Transverse colon (tissue), 4 donors: ENCODE data around the gene RASAL1. TPM values are rescaled to one million over a fixed set of nuclear protein-coding genes. Genes with fewer than 3 reads are reported as not detected.

ENCODE experiments used
- DNase-seq: peaks from one replicate; pipeline ENCODE4 v3.0.0-alpha.2; 2019
- H3K27ac ChIP-seq, 4 donors: fragments of 200-600 bp; sonication (generic); 2 replicates each; pipeline ENCODE4 v1.5.1; 2016 to 2018; ENCODE audit warnings: inconsistent platforms in 4 of 4
- H3K27me3 ChIP-seq: fragments of 200-600 bp; sonication (generic); 2 replicates; pipeline ENCODE4 v1.5.1; 2017; ENCODE audit warnings: inconsistent platforms
- H3K36me3 ChIP-seq, 4 donors: fragments of 200-600 bp; sonication (generic); 2 replicates each; pipeline ENCODE4 v1.5.1; 2017 to 2019; ENCODE audit warnings: inconsistent platforms in 4 of 4
- H3K4me1 ChIP-seq, 4 donors: fragments of 200-600 bp; sonication (generic); 2 replicates each; pipeline ENCODE4 v1.5.1; 2017 to 2020; ENCODE audit warnings: inconsistent platforms in 4 of 4
- H3K4me3 ChIP-seq, 4 donors: fragments of 200-600 bp; sonication (generic); 1 replicate in 1 of 4; 2 replicates in 3 of 4; pipeline versions ENCODE4 v1.5.1 to v1.6.1; 2017 to 2019; ENCODE audit warnings: inconsistent platforms in 4 of 4
- H3K9me3 ChIP-seq, 2 donors: fragments of 200-600 bp; sonication (generic); 2 replicates each; pipeline ENCODE4 v1.5.1; 2017 to 2019; ENCODE audit warnings: inconsistent platforms in 2 of 2
- EP300 ChIP-seq: sonication (generic); formaldehyde crosslinking; IDR thresholded peaks from one replicate; pipeline ENCODE4 v1.6.1; 2017; ENCODE audit warnings: antibody characterized with exemption, low read depth
- POLR2A ChIP-seq: fragments of 450-650 bp; IDR thresholded peaks from one replicate; pipeline ENCODE4 v1.6.1; 2016; ENCODE audit warnings: antibody characterized with exemption, mild to moderate bottlenecking, moderate library complexity
- POLR2AphosphoS5 ChIP-seq, 3 donors: sonication (generic); formaldehyde crosslinking; IDR thresholded peaks; one replicate each; pipeline ENCODE4 v1.6.1; 2016; ENCODE audit warnings: antibody characterized with exemption in 3 of 3
- WGBS, 2 donors: methylation state at CpG; one replicate each; pipeline ENCODE4 v1.1.5; 2018; ENCODE audit warnings: low coverage in 1 of 2; 5-methylcytosine and 5-hydroxymethylcytosine counted together
- in situ Hi-C, 4 donors: fragments of 200-750 bp; cut with MboI; loops; one replicate each; pipeline versions ENCODE4 v1.15.0 to v1.15.1; 2017; ENCODE audit warnings: low sequenced_read_pairs in 3 of 4, low pct_ligation_motif_present in 1 of 4, low pct_unique_long_range_greater_than_20kb in 1 of 4
- intact Hi-C: fragments of 100-400 bp; cut with DNase I; formaldehyde crosslinking; loops from one replicate; pipeline ENCODE4 v1.15.1; 2023; ENCODE audit warnings: low total_unique reads
- total RNA-seq, 4 donors: library from RNA; depleted of rRNA; stranded (reverse); fragments of >200 nt; gene quantifications; one replicate each; pipeline ENCODE4 v1.1.0, GENCODE V29; 2016
- TF ChIP-seq, protein P1 (sequence below), 5 experiments: fragments of 200-600 bp in 3 of 5; fragments of 450-650 bp in 2 of 5; sonication (generic) in 3 of 5; IDR thresholded peaks; 1 replicate in 2 of 5; 2 replicates in 3 of 5; pipeline ENCODE4 v1.5.1; 2016 to 2017; ENCODE audit warnings: antibody characterized with exemption in 5 of 5, inconsistent platforms in 3 of 5, mild to moderate bottlenecking in 2 of 5, moderate library complexity in 1 of 5

The RASAL1 gene
- total RNA-seq, 4 donors from 2014 or later: 1.9 to 38.2 (median 4.9) TPM

- DNase-seq: no peak
- peaks cover 0 to 15% (median 12%) of the 10 kb centered on the region in 4 donors for H3K4me1 ChIP-seq
- 62 to 68% methylated on average over 5 to 10 of the region's 10 CpGs for WGBS, 2 donors
- no peak overlapping the region for H3K4me3 ChIP-seq
- in situ Hi-C loops: no loop called here
- no peak overlapping the region for H3K27ac ChIP-seq
- no peaks in the 10 kb centered on the region for H3K36me3 ChIP-seq
- no peaks in the 10 kb centered on the region for H3K9me3 ChIP-seq
- peaks cover 55% of the 10 kb centered on the region for H3K27me3 ChIP-seq
- intact Hi-C loops: no loop called here
- TF ChIP-seq, protein P1, sequence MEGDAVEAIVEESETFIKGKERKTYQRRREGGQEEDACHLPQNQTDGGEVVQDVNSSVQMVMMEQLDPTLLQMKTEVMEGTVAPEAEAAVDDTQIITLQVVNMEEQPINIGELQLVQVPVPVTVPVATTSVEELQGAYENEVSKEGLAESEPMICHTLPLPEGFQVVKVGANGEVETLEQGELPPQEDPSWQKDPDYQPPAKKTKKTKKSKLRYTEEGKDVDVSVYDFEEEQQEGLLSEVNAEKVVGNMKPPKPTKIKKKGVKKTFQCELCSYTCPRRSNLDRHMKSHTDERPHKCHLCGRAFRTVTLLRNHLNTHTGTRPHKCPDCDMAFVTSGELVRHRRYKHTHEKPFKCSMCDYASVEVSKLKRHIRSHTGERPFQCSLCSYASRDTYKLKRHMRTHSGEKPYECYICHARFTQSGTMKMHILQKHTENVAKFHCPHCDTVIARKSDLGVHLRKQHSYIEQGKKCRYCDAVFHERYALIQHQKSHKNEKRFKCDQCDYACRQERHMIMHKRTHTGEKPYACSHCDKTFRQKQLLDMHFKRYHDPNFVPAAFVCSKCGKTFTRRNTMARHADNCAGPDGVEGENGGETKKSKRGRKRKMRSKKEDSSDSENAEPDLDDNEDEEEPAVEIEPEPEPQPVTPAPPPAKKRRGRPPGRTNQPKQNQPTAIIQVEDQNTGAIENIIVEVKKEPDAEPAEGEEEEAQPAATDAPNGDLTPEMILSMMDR (IDR thresholded peaks at IDR 0.05): no peak
- TF ChIP-seq POLR2AphosphoS5 (IDR thresholded peaks at IDR 0.05) (no peak), EP300 (no peak), POLR2A (no peak)
Measured at GRCh38 chr12:113061061-113061694, 74.4 kb downstream of the RASAL1 start.

DNA sequence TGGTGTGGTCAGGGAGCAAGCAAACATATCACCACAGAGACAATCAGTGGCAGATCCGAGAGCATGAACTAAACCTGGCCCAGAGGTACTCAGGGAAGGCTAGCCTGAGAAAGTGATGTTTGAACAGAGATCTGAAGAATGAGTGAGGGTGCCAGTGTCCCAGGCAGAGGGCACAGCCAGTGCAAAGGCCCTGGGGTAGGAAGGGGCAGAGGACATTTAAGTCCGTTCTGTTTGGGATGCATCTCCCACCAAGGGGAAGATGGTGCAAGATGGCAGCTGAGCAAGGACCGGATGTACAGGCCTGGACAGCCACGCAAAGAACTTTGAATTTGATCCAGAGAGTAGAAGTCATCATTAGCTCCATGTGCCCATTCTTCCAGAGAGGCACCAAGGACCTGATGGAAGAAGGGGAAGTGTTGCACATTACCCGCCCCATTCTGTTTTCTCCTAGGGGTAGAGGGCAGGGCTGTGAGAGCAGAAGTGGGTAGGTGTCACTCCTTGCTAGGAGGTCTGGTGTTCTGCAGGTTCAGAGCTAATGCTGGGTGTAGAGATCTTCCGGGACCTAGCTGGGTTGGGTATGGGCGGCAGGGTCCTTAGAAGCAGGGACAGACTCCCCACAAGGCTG lies 75.1 kb downstream of the RASAL1 start:
- in situ Hi-C loops: no loop called here
- intact Hi-C loops: no loop called here
- H3K9me3 ChIP-seq: no peaks in the 10 kb centered on the region
- H3K4me3 ChIP-seq: no peak overlapping the region
- peaks cover 0 to 15% (median 12%) of the 10 kb centered on the region in 4 donors for H3K4me1 ChIP-seq
- H3K27me3 ChIP-seq: peaks cover 62% of the 10 kb centered on the region
- no peaks in the 10 kb centered on the region for H3K36me3 ChIP-seq
- TF ChIP-seq EP300 (no peak), POLR2A (no peak), POLR2AphosphoS5 (IDR thresholded peaks at IDR 0.05) (no peak)
- TF ChIP-seq, protein P1 (IDR thresholded peaks at IDR 0.05): no peak
- WGBS, 2 donors: 85 to 100% methylated on average over 1 to 7 of the region's 7 CpGs
- no peak overlapping the region for H3K27ac ChIP-seq
- no peak for DNase-seq

DNA sequence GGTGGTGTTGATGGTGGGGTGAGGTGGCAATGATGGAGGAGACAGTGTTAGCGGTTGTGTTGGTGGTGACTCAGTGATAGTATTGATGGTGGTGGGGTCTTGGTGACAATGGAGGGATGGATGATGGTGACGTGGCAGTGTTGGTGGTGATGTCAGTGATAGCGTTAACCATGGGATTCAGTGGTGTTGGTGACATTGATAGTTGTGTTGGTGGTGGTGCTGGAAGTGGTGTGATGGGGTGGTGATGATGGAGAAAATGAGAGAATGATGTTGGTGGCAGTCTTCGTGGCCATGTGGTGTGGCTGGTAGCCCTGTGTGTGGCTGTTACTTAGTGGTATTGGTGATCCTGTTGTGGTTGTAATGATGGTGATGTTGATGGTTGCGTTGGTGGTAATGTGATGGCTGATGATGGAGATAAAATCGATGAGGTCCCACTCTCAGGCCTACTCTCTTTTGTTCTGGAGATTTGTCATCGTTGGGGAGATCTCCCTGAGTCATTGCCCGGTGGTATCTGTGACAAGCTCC lies 76.4 kb downstream of the RASAL1 start:
- 85 to 93% methylated on average over 5 to 8 of the region's 8 CpGs for WGBS, 2 donors
- no peak for DNase-seq
- intact Hi-C loops (loop anchor here (10.0 kb wide), 1 partner anchor 106 kb away; no protein-coding TSS in a partner anchor), in situ Hi-C loops (no loop called here)
- H3K27me3 ChIP-seq: peaks cover 61% of the 10 kb centered on the region
- H3K9me3 ChIP-seq: no peaks in the 10 kb centered on the region
- no peak overlapping the region for H3K27ac ChIP-seq
- peaks cover 0 to 15% (median 12%) of the 10 kb centered on the region in 4 donors for H3K4me1 ChIP-seq
- no peaks in the 10 kb centered on the region for H3K36me3 ChIP-seq
- no peak for TF ChIP-seq POLR2A
- TF ChIP-seq POLR2AphosphoS5 (IDR thresholded peaks at IDR 0.05): no peak
- TF ChIP-seq, protein P1 (IDR thresholded peaks at IDR 0.05): no peak
- no peak for TF ChIP-seq EP300
- no peak overlapping the region for H3K4me3 ChIP-seq

DNA sequence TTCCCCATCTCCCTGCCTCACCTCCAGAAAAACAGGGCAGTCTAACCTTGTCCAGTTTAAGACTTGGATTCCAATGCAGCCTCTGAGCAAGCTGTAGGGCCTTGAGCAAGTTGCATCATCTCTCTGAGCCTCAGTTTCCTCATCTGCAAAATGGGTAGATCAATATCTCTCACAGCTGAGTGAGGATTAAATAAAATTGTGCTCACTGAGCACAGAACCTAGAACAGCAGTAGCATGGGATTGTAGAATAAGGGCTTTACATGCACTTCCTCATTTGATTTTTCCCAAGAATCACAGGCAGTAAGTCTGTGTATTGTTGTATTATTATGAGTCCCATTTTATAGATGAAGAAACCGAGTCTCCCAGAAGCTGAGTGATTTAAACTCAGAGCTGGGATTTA lies 77.0 kb downstream of the RASAL1 start:
- Histone ChIP-seq H3K27ac (no peak overlapping the region), H3K4me1 (peaks cover 0 to 15% (median 12%) of the 10 kb centered on the region in 4 donors), H3K27me3 (peaks cover 59% of the 10 kb centered on the region), H3K36me3 (no peaks in the 10 kb centered on the region), H3K9me3 (no peaks in the 10 kb centered on the region), H3K4me3 (no peak overlapping the region)
- whole genome bisulfite sequencing, 2 donors: 88% methylated on average over 1 of the region's 1 CpG; no CpG with 5 or more reads in 1 of the 2 donors
- in situ Hi-C loops (no loop called here), intact Hi-C loops (loop anchor here (10.0 kb wide), 1 partner anchor 106 kb away; no protein-coding TSS in a partner anchor)
- no peak for TF ChIP-seq EP300
- TF ChIP-seq, protein P1 (IDR thresholded peaks at IDR 0.05): no peak
- TF ChIP-seq POLR2AphosphoS5 (IDR thresholded peaks at IDR 0.05): no peak
- no peak for TF ChIP-seq POLR2A
- no peak for DNase-seq
